Measurements from ENCODE around the gene SUGP2. TPM values are rescaled to one million over a fixed set of nuclear protein-coding genes. Genes with fewer than 3 reads are reported as not detected.

Gene SUGP2
- total and polyA plus RNA-seq, 2 experiments from 2014 or later = 102 to 109 TPM

GRCh38 chr19:19051478-19052213 lies 18.3 kb upstream of the SUGP2 start:
- Histone ChIP-seq H4K20me1 (replicated peaks; ENCODE audit: insufficient read depth) (peaks cover 16% of the 10 kb centered on the region), H3K4me1 (ENCODE audit: insufficient read depth) (no peaks in the 10 kb centered on the region), H3F3A (replicated peaks; ENCODE audit: low read depth) (peaks cover 7% of the 10 kb centered on the region; the same call in 1 of the 2 replicates), H3K27ac (ENCODE audit: low read depth) (no peak overlapping the region), H3K27me3 (ENCODE audit: insufficient read depth) (no peaks in the 10 kb centered on the region), H3K4me3 (no peak overlapping the region), H2AFZ (no peak overlapping the region), H3K36me3 (ENCODE audit: insufficient read depth) (peaks cover 11% of the 10 kb centered on the region; the same call in 1 of the 2 replicates), H3K4me2 (no peak overlapping the region), H3K79me2 (replicated peaks; ENCODE audit: insufficient read depth) (no peaks in the 10 kb centered on the region), H3K9me2 (ENCODE audit: insufficient read depth) (no peaks in the 10 kb centered on the region)
- peaks cover 71% of the 10 kb centered on the region for H3K36me3 Mint-ChIP-seq (ENCODE audit: low read depth)
- no peak for TF ChIP-seq ZNF331 (CRISPR knock-in tag; IDR thresholded peaks at IDR 0.05; ENCODE audit: low read depth)
- TF ChIP-seq JUNB (IDR thresholded peaks at IDR 0.05; ENCODE audit: unreplicated experiment) = no peak
- peak in 1 of 2 experiments; percentile 25; a peak in 2 of 4 replicates for TF ChIP-seq CTCF (conservative IDR thresholded peaks at IDR 0.05; ENCODE audit: low read depth in 2 of 2)
- no peaks in the 10 kb centered on the region for H3K4me1 Mint-ChIP-seq
- peak; percentile 11 for DNase-seq (ENCODE audit: low spot score)
- H3K27ac Mint-ChIP-seq = no peak overlapping the region
- no peak overlapping the region for H3K4me3 Mint-ChIP-seq
- H3K27me3 Mint-ChIP-seq (ENCODE audit: insufficient read depth, low read depth, poor library complexity) = peaks cover 3% of the 10 kb centered on the region
- no peaks in the 10 kb centered on the region for H3K9me3 Mint-ChIP-seq
- ATAC-seq = peak; percentile 45

DNA sequence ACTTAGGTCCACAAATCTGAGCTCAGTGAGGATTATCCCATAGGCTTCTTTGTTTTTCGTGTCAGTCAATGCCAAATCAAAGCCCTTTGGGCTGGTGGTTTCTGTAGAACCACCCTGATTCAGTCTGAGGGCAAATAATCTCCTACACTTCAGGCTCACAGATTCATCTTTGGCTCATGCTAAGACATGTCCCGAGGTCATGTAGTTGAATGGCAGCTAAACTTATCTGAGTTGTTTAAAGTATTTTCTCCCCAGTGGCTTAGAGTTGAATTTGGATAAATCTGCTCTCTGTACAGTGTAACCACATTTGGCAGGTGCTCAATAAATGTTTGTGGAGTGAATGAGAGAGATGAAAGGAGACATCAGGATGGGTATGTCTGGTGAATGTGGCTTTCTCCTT lies 17.4 kb upstream of the SUGP2 start:
- H3F3A ChIP-seq (replicated peaks; ENCODE audit: low read depth) = peaks cover 7% of the 10 kb centered on the region; the same call in 1 of the 2 replicates
- Mint-ChIP-seq H3K4me1 (no peaks in the 10 kb centered on the region), H3K27ac (no peak overlapping the region), H3K36me3 (ENCODE audit: low read depth) (peaks cover 72% of the 10 kb centered on the region), H3K27me3 (ENCODE audit: insufficient read depth, low read depth, poor library complexity) (peaks cover 3% of the 10 kb centered on the region), H3K9me3 (no peaks in the 10 kb centered on the region), H3K4me3 (no peak overlapping the region)
- H3K27ac ChIP-seq (ENCODE audit: low read depth) = no peak overlapping the region
- no peak overlapping the region for H3K4me2 ChIP-seq
- H3K9me2 ChIP-seq (ENCODE audit: insufficient read depth) = no peaks in the 10 kb centered on the region
- no peak for TF ChIP-seq ETS1 (IDR thresholded peaks at IDR 0.05)
- no peak for TF ChIP-seq POLR2AphosphoS5 (IDR thresholded peaks at IDR 0.05; ENCODE audit: low read depth)
- TF ChIP-seq, protein P1, sequence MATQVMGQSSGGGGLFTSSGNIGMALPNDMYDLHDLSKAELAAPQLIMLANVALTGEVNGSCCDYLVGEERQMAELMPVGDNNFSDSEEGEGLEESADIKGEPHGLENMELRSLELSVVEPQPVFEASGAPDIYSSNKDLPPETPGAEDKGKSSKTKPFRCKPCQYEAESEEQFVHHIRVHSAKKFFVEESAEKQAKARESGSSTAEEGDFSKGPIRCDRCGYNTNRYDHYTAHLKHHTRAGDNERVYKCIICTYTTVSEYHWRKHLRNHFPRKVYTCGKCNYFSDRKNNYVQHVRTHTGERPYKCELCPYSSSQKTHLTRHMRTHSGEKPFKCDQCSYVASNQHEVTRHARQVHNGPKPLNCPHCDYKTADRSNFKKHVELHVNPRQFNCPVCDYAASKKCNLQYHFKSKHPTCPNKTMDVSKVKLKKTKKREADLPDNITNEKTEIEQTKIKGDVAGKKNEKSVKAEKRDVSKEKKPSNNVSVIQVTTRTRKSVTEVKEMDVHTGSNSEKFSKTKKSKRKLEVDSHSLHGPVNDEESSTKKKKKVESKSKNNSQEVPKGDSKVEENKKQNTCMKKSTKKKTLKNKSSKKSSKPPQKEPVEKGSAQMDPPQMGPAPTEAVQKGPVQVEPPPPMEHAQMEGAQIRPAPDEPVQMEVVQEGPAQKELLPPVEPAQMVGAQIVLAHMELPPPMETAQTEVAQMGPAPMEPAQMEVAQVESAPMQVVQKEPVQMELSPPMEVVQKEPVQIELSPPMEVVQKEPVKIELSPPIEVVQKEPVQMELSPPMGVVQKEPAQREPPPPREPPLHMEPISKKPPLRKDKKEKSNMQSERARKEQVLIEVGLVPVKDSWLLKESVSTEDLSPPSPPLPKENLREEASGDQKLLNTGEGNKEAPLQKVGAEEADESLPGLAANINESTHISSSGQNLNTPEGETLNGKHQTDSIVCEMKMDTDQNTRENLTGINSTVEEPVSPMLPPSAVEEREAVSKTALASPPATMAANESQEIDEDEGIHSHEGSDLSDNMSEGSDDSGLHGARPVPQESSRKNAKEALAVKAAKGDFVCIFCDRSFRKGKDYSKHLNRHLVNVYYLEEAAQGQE (IDR thresholded peaks at IDR 0.05; ENCODE audit: unreplicated experiment) = no peak
- no peak for TF ChIP-seq STAT1 (IDR thresholded peaks at IDR 0.05; ENCODE audit: unreplicated experiment)
- no peak for TF ChIP-seq EZH2phosphoT487 (IDR thresholded peaks at IDR 0.05; ENCODE audit: unreplicated experiment)
- TF ChIP-seq JUNB (IDR thresholded peaks at IDR 0.05; ENCODE audit: unreplicated experiment) = no peak
- TF ChIP-seq CREB1 (CRISPR knock-in tag; IDR thresholded peaks at IDR 0.05; ENCODE audit: low read depth) = no peak
- TF ChIP-seq EZH2 (IDR thresholded peaks at IDR 0.05; ENCODE audit: low read depth, unreplicated experiment) = no peak
- TF ChIP-seq ZNF331 (CRISPR knock-in tag; IDR thresholded peaks at IDR 0.05; ENCODE audit: low read depth) = no peak
- no peaks in the 10 kb centered on the region for H3K27me3 ChIP-seq (ENCODE audit: insufficient read depth)
- H3K36me3 ChIP-seq (ENCODE audit: insufficient read depth) = peaks cover 11% of the 10 kb centered on the region; the same call in 1 of the 2 replicates
- H3K79me2 ChIP-seq (replicated peaks; ENCODE audit: insufficient read depth) = no peaks in the 10 kb centered on the region
- peaks cover 16% of the 10 kb centered on the region for H4K20me1 ChIP-seq (replicated peaks; ENCODE audit: insufficient read depth)
- no peak overlapping the region for H3K4me3 ChIP-seq
- ATAC-seq (no peak), DNase-seq (ENCODE audit: low spot score) (no peak)
- H2AFZ ChIP-seq = no peak overlapping the region
- H3K4me1 ChIP-seq (ENCODE audit: insufficient read depth) = no peaks in the 10 kb centered on the region

All from GM23338 (cell line).